Activated CD8-positive, alpha-beta T cell treated with anti-CD3 and anti-CD28 coated beads for 36 hours (primary cell): ENCODE data around the gene DNAI7. TPM values are rescaled to one million over a fixed set of nuclear protein-coding genes. Genes with fewer than 3 reads are reported as not detected.

Experiments
- ATAC-seq: fragments of 200-7000 bp; cut with Tn5 transposase; one replicate; pipeline ENCODE4 v1.10.0; 2021; ENCODE audit warnings: mild to moderate bottlenecking, moderate library complexity
- CTCF ChIA-PET: fragments of 350-600 bp; sonication (Branson Sonifier 250); formaldehyde crosslinking; loops from one replicate; lab custom pipeline; 2021; ENCODE audit warnings: antibody characterized with exemption; lab: Charles Lee
- POLR2A ChIA-PET: fragments of 350-600 bp; sonication (Branson Sonifier 250); formaldehyde crosslinking; loops from one replicate; lab custom pipeline; 2021; ENCODE audit warnings: antibody characterized with exemption; lab: Charles Lee
- DNase-seq: peaks from one replicate; pipeline ENCODE4 v3.0.0-alpha.2; 2020
- H3K27ac Mint-ChIP-seq: one replicate; pipeline ENCODE4 v1.8.0; 2021; ENCODE audit warnings: mild to moderate bottlenecking, mixed read lengths
- H3K27me3 Mint-ChIP-seq: one replicate; pipeline ENCODE4 v1.8.0; 2021; ENCODE audit warnings: mixed read lengths
- H3K36me3 Mint-ChIP-seq: one replicate; pipeline ENCODE4 v1.8.0; 2021; ENCODE audit warnings: low read depth, mixed read lengths
- H3K4me1 Mint-ChIP-seq: one replicate; pipeline ENCODE4 v1.8.0; 2021; ENCODE audit warnings: low read depth, mixed read lengths
- H3K4me3 Mint-ChIP-seq: one replicate; pipeline ENCODE4 v1.8.0; 2021; ENCODE audit warnings: mild to moderate bottlenecking, moderate library complexity, mixed read lengths
- H3K9me3 Mint-ChIP-seq: one replicate; pipeline ENCODE4 v1.8.0; 2021; ENCODE audit warnings: mixed read lengths
- intact Hi-C: fragments of 100-400 bp; cut with micrococcal nuclease; formaldehyde crosslinking; loops from one replicate; pipeline ENCODE4 v1.10.0; 2022
- total RNA-seq, 2 experiments: library from RNA; stranded (reverse); gene quantifications; one replicate each; pipeline ENCODE4 v1.2.3, GENCODE V29; 2021
- TF ChIP-seq, protein P1 (sequence below): fragments of 200-600 bp; IDR thresholded peaks from one replicate; pipeline ENCODE4 v1.8.0; 2022; ENCODE audit warnings: antibody characterized with exemption, mild to moderate bottlenecking

DNAI7 gene
- total RNA-seq, 2 experiments from 2014 or later, result not detected

DNA sequence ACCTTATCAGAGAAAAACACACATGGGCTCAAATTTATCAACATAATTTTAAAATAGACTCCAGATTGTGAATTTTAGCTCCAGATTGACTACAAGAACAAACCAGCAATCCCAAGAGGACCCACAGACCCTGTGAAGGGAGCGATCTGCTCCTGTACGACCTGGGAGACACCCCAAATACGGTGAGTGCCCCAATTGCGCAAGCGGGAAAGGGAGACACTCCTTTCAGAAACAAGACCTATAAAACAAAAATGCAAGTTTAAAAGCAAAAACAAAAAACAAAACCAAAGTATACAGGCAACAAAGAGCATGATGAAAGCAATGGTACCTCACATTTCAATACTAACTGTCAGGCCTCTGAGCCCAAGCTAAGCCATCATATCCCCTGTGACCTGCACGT lies 32.1 kb downstream of the DNAI7 start:
- no peaks in the 10 kb centered on the region for H3K36me3 Mint-ChIP-seq
- H3K4me1 Mint-ChIP-seq, result no peaks in the 10 kb centered on the region
- H3K27ac Mint-ChIP-seq, result no peak overlapping the region
- TF ChIP-seq, protein P1, sequence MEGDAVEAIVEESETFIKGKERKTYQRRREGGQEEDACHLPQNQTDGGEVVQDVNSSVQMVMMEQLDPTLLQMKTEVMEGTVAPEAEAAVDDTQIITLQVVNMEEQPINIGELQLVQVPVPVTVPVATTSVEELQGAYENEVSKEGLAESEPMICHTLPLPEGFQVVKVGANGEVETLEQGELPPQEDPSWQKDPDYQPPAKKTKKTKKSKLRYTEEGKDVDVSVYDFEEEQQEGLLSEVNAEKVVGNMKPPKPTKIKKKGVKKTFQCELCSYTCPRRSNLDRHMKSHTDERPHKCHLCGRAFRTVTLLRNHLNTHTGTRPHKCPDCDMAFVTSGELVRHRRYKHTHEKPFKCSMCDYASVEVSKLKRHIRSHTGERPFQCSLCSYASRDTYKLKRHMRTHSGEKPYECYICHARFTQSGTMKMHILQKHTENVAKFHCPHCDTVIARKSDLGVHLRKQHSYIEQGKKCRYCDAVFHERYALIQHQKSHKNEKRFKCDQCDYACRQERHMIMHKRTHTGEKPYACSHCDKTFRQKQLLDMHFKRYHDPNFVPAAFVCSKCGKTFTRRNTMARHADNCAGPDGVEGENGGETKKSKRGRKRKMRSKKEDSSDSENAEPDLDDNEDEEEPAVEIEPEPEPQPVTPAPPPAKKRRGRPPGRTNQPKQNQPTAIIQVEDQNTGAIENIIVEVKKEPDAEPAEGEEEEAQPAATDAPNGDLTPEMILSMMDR, result no peak
- ATAC-seq, result no peak
- H3K4me3 Mint-ChIP-seq, result no peak overlapping the region
- H3K9me3 Mint-ChIP-seq, result no peaks in the 10 kb centered on the region
- no peaks in the 10 kb centered on the region for H3K27me3 Mint-ChIP-seq
- no peak for DNase-seq
- POLR2A ChIA-PET, result interaction anchor here (0.6 to 1.2 kb wide), 2 partner anchors 26 to 305 kb away, joined by 3 read pairs; no protein-coding TSS in a partner anchor
- CTCF ChIA-PET, result no interaction called here
- intact Hi-C loops, result no loop called here

DNA sequence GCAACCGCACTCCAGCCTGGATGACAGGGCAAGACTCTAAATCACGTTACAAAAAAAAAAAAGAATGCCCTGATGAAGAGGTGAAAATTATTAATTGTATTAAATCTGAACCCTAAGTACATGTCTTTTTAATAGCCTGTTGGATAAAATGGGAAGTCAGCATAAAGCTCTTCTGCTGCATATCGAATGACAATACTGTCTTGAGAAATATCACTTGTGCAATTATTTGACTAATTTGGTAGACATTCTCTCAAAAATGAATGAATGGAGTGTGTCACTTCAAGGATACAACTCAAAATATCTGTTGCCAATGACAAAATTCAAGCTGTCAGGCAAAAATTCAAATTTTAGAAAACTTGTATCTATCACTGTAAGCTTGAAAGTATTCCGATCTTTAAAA lies 38.9 kb downstream of the DNAI7 start:
- no peak for DNase-seq
- Mint-ChIP-seq H3K4me1 (peaks cover 5% of the 10 kb centered on the region), H3K36me3 (no peaks in the 10 kb centered on the region), H3K27ac (no peak overlapping the region), H3K9me3 (no peaks in the 10 kb centered on the region), H3K4me3 (no peak overlapping the region), H3K27me3 (no peaks in the 10 kb centered on the region)
- no peak for ATAC-seq
- TF ChIP-seq, protein P1, result no peak
- ChIA-PET POLR2A (no interaction called here), CTCF (interaction anchor here (0.7 to 5.3 kb wide), 8 partner anchors 19 to 209 kb away, joined by 3 to 46 read pairs (median 5); no protein-coding TSS in a partner anchor)
- intact Hi-C loops, result no loop called here

- Mint-ChIP-seq H3K4me3 (no peak overlapping the region), H3K27me3 (no peaks in the 10 kb centered on the region), H3K9me3 (no peaks in the 10 kb centered on the region), H3K27ac (no peak overlapping the region), H3K4me1 (peaks cover 5% of the 10 kb centered on the region), H3K36me3 (no peaks in the 10 kb centered on the region)
- intact Hi-C loops, result no loop called here
- no peak for ATAC-seq
- TF ChIP-seq, protein P1, result peak; percentile 83
- ChIA-PET POLR2A (interaction anchor here (1.2 kb wide), 1 partner anchor 29 kb away, joined by 3 read pairs; no protein-coding TSS in a partner anchor), CTCF (interaction anchor here (0.8 to 5.3 kb wide), 34 partner anchors 8 to 301 kb away, joined by 3 to 46 read pairs (median 4); partner anchors contain the start of genes DNAI7 and ETFRF1)
- DNase-seq, result no peak
These were observed 39.9 kb downstream of the DNAI7 start for GRCh38 chr12:25155022-25155576.

DNA sequence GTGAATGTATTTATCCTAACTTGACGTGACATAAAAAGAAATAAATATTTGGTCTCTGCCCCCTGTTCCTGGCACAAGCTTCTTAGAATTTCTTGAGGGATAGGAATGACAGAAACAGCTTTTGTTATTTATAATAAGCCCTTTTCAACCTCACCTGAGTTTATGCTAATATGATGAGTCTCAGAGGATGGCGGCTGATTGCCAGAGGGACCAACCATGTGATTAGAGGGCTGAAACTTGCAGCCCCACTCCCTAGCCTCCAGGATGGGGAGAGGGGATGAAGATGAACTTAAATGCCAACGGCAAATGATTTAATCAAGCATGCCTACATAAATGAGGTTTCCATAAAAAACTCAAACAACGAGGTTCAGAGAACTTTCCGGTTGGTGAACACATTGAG lies 42.9 kb downstream of the DNAI7 start:
- no peak overlapping the region for H3K4me3 Mint-ChIP-seq
- TF ChIP-seq, protein P1, result no peak
- intact Hi-C loops, result no loop called here
- no peaks in the 10 kb centered on the region for H3K27me3 Mint-ChIP-seq
- H3K4me1 Mint-ChIP-seq, result peaks cover 5% of the 10 kb centered on the region
- DNase-seq, result no peak
- POLR2A ChIA-PET, result interaction anchor here (0.6 kb wide), 1 partner anchor 237 kb away, joined by 6 read pairs; no protein-coding TSS in a partner anchor
- no peaks in the 10 kb centered on the region for H3K9me3 Mint-ChIP-seq
- no peak for ATAC-seq
- no peak overlapping the region for H3K27ac Mint-ChIP-seq
- CTCF ChIA-PET, result interaction anchor here (1.0 to 5.3 kb wide), 5 partner anchors 9 to 165 kb away, joined by 3 to 46 read pairs (median 8); no protein-coding TSS in a partner anchor
- H3K36me3 Mint-ChIP-seq, result no peaks in the 10 kb centered on the region

DNA sequence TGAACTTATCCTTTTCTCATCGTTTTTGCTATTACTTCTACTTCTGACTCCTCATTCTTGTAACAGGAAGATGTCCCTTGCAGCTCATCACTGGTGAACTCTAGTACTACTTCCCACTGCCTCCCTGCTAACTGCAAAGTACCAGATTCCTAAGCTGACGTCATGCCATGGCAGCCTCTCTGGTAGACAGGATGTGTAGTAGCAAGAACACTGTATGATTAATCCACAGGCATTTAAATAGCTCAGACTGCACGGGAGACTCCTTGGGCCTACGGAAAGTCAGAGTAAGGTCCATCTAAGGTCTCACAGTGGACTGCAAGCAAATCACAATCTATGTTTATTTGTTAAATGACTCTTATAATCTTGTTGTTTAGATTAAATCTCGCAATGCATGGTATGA lies 43.5 kb downstream of the DNAI7 start:
- CTCF ChIA-PET, result interaction anchor here (1.2 to 5.3 kb wide), 3 partner anchors 15 to 164 kb away, joined by 3 to 46 read pairs (median 8); no protein-coding TSS in a partner anchor
- Mint-ChIP-seq H3K9me3 (no peaks in the 10 kb centered on the region), H3K27ac (no peak overlapping the region), H3K4me1 (peaks cover 5% of the 10 kb centered on the region), H3K27me3 (no peaks in the 10 kb centered on the region), H3K36me3 (no peaks in the 10 kb centered on the region), H3K4me3 (no peak overlapping the region)
- intact Hi-C loops, result no loop called here
- TF ChIP-seq, protein P1, result no peak
- no peak for DNase-seq
- ATAC-seq, result no peak
- POLR2A ChIA-PET, result no interaction called here
